ENCODE measurements around the gene MAPKAP1.

- TF ChIP-seq FOXA1 (IDR thresholded peaks at IDR 0.05) (no peak), LEF1 (IDR thresholded peaks at IDR 0.05; ENCODE audit: borderline replicate concordance) (no peak), SP1 (IDR thresholded peaks at IDR 0.05) (no peak)
Measured at GRCh38 chr9:125609744-125610143, 97.3 kb downstream of the MAPKAP1 start.

Measured in HEK293T (cell line).